GM18511 (cell line): ENCODE measurements around the gene ZNF780B.

Experiments used
- ATAC-seq: cut with Tn5 transposase; IDR thresholded peaks from one replicate; pipeline ENCODE4 v1.9.1; 2021; ENCODE audit warnings: mild to moderate bottlenecking, moderate library complexity; ENCODE audit not compliant: unreplicated experiment

ZNF780B gene

GRCh38 chr19:40055832-40056504 is at the start of gene ZNF780B:
TSS of gene ZNF780B (minus strand) at chr19:40056231. CDS start at chr19:40050332, 5,899 bp downstream.
- peak; percentile 82 for ATAC-seq

DNA sequence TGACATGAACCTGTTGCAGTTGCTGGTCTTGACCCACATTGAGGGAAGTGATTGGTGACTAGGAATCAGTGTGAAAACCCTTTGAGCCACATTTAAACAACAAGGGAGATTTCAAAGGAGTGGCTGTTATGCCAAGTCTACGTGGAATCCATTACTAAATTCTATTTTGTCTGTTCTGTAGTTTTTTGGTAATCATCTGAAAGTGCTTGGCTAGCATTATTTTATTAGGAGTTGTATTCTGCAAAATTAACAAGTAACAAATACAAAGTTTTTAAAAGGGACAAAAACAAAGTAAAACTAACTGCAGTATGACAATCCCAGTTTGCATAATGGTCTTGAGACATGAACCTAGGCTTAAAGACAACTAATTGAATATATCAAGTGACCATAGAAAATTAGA is 48.7 kb upstream of the ZNF780B start:
- no peak for ATAC-seq

DNA sequence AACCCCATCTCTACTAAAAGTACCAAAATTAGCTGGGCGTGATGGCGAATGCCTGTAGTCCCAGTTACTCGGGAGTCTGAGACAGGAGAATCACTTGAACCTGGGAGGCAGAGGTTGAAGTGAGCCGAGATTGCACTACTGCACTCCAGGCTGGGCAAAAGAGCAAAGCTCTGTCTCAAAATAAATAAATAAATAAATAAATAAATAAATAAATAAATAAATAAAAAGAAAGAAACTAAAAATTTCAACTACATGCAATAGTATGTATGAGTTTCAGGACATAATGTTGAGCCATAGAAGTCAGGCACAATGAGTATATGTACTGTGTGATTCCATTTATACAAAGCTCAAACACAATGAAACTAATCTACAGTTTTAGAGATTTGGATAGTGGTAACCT is 47.6 kb upstream of the ZNF780B start:
- ATAC-seq, result no peak

DNA sequence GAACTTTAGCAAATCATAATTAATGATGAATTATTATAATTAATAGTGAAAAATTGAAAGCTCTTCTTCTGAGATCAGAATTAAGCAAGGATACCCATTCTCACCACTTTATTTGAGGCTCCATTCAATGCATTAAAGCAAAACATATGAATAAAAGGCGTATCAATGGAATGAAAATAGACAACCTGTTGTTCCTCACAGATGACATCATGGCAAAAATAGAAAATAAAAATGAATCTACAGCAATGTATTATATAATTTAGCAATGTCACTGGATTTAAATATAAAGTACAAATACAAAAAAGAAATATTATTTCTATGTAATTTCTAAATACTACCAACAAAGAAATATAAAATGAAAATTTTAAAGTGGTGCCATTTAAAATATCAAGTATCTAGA is 45.8 kb upstream of the ZNF780B start:
- ATAC-seq, result no peak

GRCh38 chr19:40093416-40093815 is 37.4 kb upstream of the ZNF780B start:
- no peak for ATAC-seq

GRCh38 chr19:40091205-40092129 is 35.4 kb upstream of the ZNF780B start:
- ATAC-seq, result no peak

GRCh38 chr19:40090241-40091204 is 34.5 kb upstream of the ZNF780B start, which contains the start of gene ZNF780A:
TSS of gene ZNF780A (minus strand) at chr19:40090943. CDS start at chr19:40084753, 6,190 bp downstream.
- peak; percentile 85 for ATAC-seq

DNA sequence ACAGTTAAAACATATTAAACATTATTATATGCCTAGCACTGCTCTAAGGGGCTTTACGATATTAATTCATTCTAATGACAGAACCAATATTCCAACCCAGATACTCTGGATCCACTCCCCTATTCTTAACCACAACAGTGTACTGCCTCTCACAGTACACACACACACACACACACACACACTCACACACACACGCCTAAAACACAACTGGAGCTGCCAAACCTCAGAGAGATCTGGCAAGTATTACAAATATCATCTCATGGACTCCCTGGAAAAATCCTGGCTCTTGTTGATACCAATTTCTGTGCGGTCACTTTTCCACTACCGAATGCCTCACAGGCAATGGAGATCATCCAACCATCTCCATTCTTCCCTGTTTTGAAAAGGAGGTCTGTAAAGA is 33.4 kb upstream of the ZNF780B start:
- ATAC-seq, result no peak

DNA sequence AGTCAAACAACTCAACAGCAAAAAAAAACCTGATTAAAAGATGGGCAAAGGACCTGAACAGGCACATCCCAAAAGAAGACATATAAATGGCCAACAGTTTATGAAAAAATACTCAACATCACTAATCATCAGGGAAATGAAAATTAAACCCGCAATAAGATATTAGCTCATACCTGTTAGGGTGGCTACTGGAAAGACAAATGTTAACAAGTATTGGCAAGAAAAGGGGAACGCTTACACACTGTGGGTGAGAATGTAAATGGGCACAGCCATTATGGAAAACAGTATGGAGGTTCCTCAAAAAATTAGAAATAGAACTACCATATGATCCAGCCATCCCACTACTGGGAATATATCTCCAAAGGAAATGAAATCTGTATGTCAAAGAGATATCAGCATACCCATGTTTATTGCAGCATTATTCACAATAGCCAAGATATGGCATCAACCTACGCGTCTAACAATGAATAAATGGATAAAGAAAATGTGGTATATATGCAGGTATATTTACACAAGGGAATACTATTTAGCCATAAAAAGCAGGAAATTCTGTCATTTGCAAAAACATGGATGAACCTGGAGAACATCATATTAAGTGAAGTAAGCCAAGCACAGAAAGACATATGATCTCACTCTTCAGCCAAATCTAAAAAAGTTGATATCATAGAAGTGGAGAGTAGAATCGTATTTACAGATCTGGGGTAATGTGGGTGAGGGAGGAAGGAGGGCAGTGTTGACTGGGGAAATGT is 32.4 kb upstream of the ZNF780B start:
- ATAC-seq, result no peak

DNA sequence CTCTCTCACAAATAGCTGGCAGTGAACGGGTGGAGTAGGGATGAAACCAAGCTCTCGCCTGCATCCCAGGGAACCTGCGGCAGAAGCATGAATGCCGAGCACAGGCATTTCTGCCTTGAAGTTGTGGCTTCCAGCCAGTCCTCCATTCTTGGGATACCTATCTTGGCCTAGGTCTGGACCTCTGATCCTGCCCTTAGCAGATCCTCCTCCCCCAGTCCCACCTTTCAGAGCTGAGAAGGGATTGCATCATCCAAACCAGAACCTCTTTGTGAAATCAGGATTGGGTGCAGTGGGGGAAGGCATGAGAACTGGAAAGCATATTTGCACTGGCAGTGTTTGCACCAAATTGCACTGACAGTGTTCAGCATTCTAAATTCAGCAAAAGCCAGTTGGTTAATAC is 28.9 kb upstream of the ZNF780B start:
- ATAC-seq, result no peak

- ATAC-seq, result no peak
These were observed 25.4 kb upstream of the ZNF780B start for GRCh38 chr19:40081411-40081810.

DNA sequence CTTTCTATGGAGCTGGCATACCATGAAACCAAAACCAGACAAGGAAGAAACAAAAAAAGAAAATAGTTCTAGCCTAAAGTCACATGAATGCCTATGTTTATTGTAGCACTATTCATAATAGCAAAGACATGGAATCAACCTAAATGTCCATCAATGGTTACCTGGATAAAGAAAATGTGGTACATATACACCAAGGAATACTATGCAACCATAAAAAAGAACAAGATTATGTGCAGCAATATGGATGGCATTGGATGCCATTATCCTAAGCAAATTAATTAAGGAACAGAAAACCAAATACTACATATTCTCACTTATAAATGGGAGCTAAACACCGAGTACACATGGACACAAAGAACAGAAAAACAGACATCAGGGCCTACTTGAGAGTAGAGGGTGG is 24.3 kb upstream of the ZNF780B start:
- ATAC-seq, result no peak

- no peak for ATAC-seq
These were observed 22.3 kb upstream of the ZNF780B start for GRCh38 chr19:40078377-40078776.

GRCh38 chr19:40070058-40070457 is 14.0 kb upstream of the ZNF780B start:
- no peak for ATAC-seq

- no peak for ATAC-seq
These were observed 3.6 kb upstream of the ZNF780B start for GRCh38 chr19:40059624-40060023.

GRCh38 chr19:40057166-40057565 is 1.1 kb upstream of the ZNF780B start:
- no peak for ATAC-seq

- no peak for ATAC-seq
These were observed 474 bp upstream of the ZNF780B start for GRCh38 chr19:40056505-40056904.

- ATAC-seq, result no peak
These were observed 982 bp downstream of the ZNF780B start for GRCh38 chr19:40055049-40055448.

DNA sequence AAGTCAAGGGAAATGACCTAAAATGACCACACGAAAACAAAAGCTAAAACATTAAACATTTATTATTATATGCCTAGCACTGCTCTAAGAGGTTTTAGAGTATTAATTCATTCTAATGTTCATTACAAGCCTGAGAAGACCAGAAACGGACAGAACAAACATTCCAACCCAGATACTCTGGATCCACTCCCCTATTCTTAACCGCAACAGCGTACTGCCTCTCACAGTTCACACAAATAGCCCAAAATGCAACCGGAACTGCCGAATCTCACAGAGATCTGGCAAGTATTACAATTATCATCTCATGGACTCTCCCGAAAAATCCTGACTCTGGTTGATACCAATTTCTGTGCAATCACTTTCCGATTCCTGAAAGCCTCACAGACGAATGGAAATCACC is 1.4 kb downstream of the ZNF780B start:
- no peak for ATAC-seq

- ATAC-seq, result no peak
These were observed 2.5 kb downstream of the ZNF780B start for GRCh38 chr19:40053491-40053890.
